NCI-H510A treated with DMSO at 0.1 percent for 48 hours (cell line): ENCODE results near the gene OBSL1.

Experiments
- DNase-seq: peaks from one replicate; lab custom pipeline; 2025; lab: John Stamatoyannopoulos, UW

Gene OBSL1

DNA sequence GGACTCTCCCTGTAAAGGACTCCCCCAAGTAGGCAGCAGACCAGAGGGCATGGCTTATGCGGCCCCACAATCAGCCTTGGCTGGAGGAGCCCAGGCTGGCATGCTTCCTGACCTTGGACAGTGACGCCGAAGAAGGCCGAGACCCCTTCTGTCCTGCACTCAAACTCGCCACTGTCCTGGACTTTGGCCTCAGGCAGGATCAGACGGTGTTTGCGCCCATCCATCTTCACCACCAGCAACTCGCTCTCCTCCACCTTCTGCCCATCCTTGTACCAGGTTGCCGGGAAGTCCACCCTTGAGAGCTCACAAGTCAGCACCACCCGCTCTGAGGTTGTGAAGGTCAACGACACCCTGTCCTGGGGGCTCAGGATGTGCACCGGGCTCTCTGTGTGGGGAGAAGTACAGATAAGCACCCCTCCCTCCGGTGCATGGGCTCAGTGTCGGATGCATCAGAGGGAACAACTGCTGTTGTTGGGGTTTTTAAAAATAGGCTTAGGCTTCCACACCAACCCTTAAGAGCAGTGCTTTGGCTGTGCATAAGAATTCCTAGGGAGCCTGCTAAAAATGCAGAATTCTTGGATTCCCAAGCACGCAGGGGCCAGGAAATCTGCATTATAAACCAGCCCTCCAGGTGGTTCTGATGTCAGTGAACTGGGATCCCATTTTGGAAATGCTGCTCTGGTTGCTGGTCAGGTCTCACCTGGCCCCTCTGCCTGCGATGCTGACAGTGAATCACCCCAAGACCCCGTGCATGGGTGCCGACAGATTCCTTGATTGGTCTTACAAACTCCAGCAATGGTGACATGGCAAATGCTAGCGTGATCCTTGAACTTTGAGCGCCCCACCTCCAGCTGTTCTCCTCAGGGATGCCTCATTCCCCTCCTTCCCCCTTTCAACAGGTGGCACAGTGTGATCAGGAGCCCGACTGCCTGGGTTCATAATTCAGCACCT, 5.9 kb downstream of the OBSL1 start:
- no peak for DNase-seq

- DNase-seq: no peak
Observed at GRCh38 chr2:219563271-219563928, 7.9 kb downstream of the OBSL1 start.

- no peak for DNase-seq
Observed at GRCh38 chr2:219562049-219563020, 9.0 kb downstream of the OBSL1 start.

DNA sequence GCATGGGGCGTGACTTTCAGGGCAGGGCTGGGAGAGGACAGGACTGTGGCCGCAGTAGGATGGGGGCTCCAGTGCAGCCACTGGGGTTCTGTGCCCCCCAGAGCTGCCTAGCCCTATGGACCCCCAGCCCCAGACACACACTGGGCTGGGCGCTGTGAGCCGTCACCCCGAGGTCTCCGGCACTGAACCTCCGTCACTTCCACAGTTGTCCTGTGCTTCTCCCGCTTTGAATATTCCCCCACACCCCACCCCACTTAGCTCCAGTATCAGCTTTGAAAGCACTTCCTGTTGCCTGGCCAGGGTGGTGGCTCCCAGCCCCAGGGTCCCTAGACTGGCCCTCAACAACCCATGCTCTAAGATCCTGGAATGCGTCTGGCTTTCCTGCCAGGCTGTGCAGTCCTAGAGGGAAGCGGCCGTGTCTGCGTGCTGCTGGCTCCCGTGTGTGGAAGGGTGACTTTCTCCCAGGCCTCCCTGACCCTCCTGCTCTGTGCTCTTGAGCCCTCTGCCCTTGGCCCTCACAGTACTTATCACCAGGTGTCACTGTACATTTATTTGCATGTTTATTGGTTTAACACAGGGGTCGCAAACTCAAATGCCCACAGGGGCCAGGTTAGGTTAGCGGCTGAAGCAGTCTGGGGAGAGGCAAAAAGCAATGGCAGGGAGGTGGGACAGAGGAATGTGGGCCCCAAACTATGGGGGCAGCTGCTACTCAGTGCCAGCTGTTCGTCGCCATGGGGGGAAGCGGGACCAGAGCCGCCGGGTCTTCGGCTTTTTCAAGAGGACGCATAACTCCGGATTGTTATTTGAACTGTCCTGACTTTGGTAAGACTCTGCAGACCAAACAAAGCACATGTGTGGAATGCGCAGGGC, 9.9 kb downstream of the OBSL1 start:
- DNase-seq: no peak

- DNase-seq: no peak
Observed at GRCh38 chr2:219560893-219561178, 10.5 kb downstream of the OBSL1 start.

GRCh38 chr2:219560037-219560892, 11.1 kb downstream of the OBSL1 start:
- no peak for DNase-seq

- DNase-seq: no peak
Observed at GRCh38 chr2:219559156-219559915, 12.0 kb downstream of the OBSL1 start.

- no peak for DNase-seq
Observed at GRCh38 chr2:219557791-219558785, 13.3 kb downstream of the OBSL1 start.

DNA sequence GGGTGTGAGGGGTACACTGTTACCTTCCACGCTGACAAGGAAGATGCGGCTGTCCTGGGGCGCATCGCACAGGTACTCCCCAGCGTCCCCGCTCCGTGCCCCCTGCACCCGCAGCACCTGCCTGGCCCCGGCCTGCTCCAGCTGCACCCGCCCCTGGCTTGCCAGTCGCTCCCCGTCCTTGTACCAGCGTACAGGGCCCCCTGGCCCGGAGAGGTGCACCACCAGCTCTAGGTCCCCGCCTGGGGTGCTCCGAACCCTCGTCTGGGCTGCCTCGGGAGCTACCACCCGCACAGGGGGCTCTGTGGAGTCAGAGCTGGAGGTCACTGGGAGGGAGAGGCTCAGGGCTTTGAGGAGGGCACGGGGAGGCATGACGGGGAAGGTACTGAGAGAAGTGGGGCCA, 14.0 kb downstream of the OBSL1 start:
- no peak for DNase-seq

DNA sequence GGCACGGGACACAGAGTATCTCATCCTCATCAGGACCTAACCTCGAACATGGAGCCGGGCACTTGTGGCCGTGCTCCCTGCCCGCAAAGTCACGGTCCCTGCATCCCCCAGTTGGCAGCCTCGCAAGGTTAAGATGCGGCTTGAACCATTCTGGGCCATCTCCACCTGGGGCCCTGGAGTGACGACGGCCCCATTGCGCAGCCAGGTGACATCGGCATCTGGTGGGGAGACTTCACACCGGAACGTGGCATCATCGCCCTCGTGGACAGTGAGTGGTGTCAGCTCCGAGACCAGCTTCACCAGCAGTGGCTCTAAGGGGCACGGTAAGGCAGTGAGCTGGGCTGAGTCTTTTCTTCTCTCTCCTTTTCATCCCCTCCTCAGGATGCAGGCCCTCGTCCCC, 14.9 kb downstream of the OBSL1 start:
- no peak for DNase-seq

- no peak for DNase-seq
Observed at GRCh38 chr2:219555956-219556355, 15.4 kb downstream of the OBSL1 start.

- no peak for DNase-seq
Observed at GRCh38 chr2:219554350-219554749, 17.0 kb downstream of the OBSL1 start.

- DNase-seq: no peak
Observed at GRCh38 chr2:219553463-219553963, 17.8 kb downstream of the OBSL1 start.

DNA sequence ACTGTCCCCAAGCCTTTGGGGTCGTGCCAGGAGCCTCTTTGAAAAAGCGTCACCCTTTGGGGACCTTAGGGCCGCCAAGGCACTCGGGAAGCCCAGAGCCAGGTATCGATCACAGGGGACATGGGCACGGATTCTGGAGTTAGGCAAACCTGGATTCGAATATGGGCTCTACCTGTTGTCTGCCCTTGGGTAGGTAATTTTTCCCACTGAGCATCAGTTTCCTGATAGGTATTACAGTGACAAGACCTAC, 18.2 kb downstream of the OBSL1 start:
- peak; percentile 14 for DNase-seq

DNA sequence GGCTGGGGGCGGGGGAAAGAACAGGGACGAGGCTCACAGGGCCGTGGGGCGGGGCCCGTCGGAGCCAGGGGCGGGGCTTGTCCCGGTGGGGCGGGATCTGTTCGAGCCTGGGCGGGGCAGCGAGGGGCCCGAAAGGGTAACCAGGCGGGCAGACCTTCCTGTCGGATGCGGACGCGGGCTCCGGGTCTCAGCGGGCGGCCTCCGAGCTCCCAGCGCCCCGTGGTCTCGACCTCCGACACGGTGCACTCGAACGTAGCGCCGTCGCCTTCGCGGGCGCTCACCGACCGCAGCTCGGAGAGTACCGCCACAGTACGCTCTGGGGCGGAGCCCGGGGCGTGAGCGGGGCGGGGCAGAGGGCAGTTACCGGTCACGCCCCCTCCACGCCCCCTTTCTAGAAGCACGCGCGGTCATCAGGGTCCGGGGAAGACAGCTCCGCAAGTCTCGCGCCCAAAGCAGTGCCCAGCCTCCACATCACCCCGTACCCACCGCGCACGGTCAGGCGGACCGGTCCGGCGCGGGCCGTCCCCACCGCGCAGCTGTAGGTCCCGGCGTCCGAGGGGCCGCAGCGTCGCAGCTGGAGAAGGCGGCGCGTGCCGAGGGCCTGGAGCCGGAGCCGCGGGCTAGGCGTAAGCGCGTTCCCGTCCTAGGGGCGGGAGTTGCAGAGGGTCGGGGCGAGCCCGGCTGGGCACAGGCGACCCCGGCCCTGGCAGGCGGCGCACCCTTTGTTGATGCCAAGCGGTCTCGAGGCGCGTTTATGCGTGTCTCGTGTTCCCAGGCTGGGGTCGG, 18.8 kb downstream of the OBSL1 start:
- peak; percentile 87 for DNase-seq

- DNase-seq: peak; percentile 80
Observed at GRCh38 chr2:219551441-219552381, 19.6 kb downstream of the OBSL1 start.

GRCh38 chr2:219549619-219550018, 21.7 kb downstream of the OBSL1 start:
- no peak for DNase-seq
